Mesendoderm (in vitro differentiated cells): Measurements from ENCODE around the gene THOP1.

Experiments used
- DNase-seq: peaks from one replicate; pipeline ENCODE4 v3.0.0; 2013
- H2AK5ac ChIP-seq: 2 replicates; pipeline ENCODE4 v1.6.1; 2013; ENCODE audit warnings: low read length, inconsistent platforms
- H2BK120ac ChIP-seq: 2 replicates; pipeline ENCODE4 v1.6.1; 2013; ENCODE audit warnings: low read depth, mild to moderate bottlenecking, low read length, moderate library complexity, mixed read lengths
- H2BK15ac ChIP-seq: replicated peaks from 2 replicates; pipeline ENCODE4 v1.6.1; 2013; ENCODE audit warnings: low read depth, mild to moderate bottlenecking, moderate library complexity
- H2BK5ac ChIP-seq: 2 replicates; pipeline ENCODE4 v1.6.1; 2013; ENCODE audit warnings: low read length, inconsistent platforms
- H3K18ac ChIP-seq: 2 replicates; pipeline ENCODE4 v1.6.1; 2013; ENCODE audit warnings: mild to moderate bottlenecking, low read length, mixed read lengths
- H3K23ac ChIP-seq: one replicate; pipeline ENCODE4 v1.6.1; 2013; ENCODE audit warnings: low read length
- H3K27ac ChIP-seq: 2 replicates; pipeline ENCODE4 v1.5.1; 2013; ENCODE audit warnings: low read depth, mild to moderate bottlenecking, inconsistent platforms, low read length, moderate library complexity
- H3K27me3 ChIP-seq: 2 replicates; pipeline ENCODE4 v1.6.1; 2013; ENCODE audit warnings: low read length, control low read depth, mild to moderate bottlenecking, inconsistent platforms; ENCODE audit not compliant: insufficient read depth, poor library complexity
- H3K36me3 ChIP-seq: 2 replicates; pipeline ENCODE4 v1.6.1; 2013; ENCODE audit warnings: low read length, inconsistent platforms; ENCODE audit not compliant: control insufficient read depth, insufficient read depth
- H3K4ac ChIP-seq: one replicate; pipeline ENCODE4 v1.6.1; 2013; ENCODE audit warnings: low read depth, mild to moderate bottlenecking, low read length, moderate library complexity
- H3K4me1 ChIP-seq: 2 replicates; pipeline ENCODE4 v1.6.1; 2013; ENCODE audit warnings: low read depth, low read length, inconsistent platforms; ENCODE audit not compliant: control insufficient read depth
- H3K4me2 ChIP-seq: 2 replicates; pipeline ENCODE4 v1.6.1; 2013; ENCODE audit warnings: low read length
- H3K4me3 ChIP-seq: 2 replicates; pipeline ENCODE4 v1.5.1; 2013; ENCODE audit warnings: mild to moderate bottlenecking, low read length
- H3K56ac ChIP-seq: one replicate; pipeline ENCODE4 v1.6.1; 2013; ENCODE audit warnings: low read length
- H3K79me1 ChIP-seq: 2 replicates; pipeline ENCODE4 v1.6.1; 2013; ENCODE audit warnings: low read length, inconsistent platforms
- H3K79me2 ChIP-seq: 2 replicates; pipeline ENCODE4 v1.6.1; 2013; ENCODE audit warnings: mild to moderate bottlenecking, low read length; ENCODE audit not compliant: control insufficient read depth, insufficient read depth
- H3K9ac ChIP-seq: 2 replicates; pipeline ENCODE4 v1.6.1; 2013; ENCODE audit warnings: low read length, inconsistent platforms
- H4K5ac ChIP-seq: one replicate; pipeline ENCODE4 v1.6.1; 2013; ENCODE audit warnings: low read length
- H4K8ac ChIP-seq: one replicate; pipeline ENCODE4 v1.6.1; 2013; ENCODE audit warnings: low read depth, mild to moderate bottlenecking, control low read depth, low read length, moderate library complexity
- WGBS: extraction: QIAGEN DNeasy Blood & Tissue Kit; methylation state at CpG from one replicate; pipeline ENCODE4 v1.1.7; 2013; ENCODE audit warnings: low lambda C conversion rate, missing lambda C conversion rate; ENCODE audit not compliant: insufficient coverage; ENCODE audit errors: extremely low coverage; 5-methylcytosine and 5-hydroxymethylcytosine counted together

Gene THOP1

GRCh38 chr19:2782936-2783780 lies 2.1 kb upstream of the THOP1 start, which contains the start of gene SGTA:
SGTA (minus strand) TSS chr19:2783273; CDS start chr19:2769068, 14,205 bp downstream.
- no CpG with 5 or more reads among the region's 68 CpGs for WGBS
- peak within 1 kb of the TSS; percentile 94 for H3K56ac ChIP-seq

GRCh38 chr19:2783781-2784145 lies 1.5 kb upstream of the THOP1 start:
- Histone ChIP-seq H4K8ac (no peak overlapping the region), H3K23ac (no peak overlapping the region), H2AK5ac (no peak overlapping the region), H3K4me2 (no peak overlapping the region), H3K56ac (peak overlapping the region; percentile 3), H3K4me3 (no peak overlapping the region), H3K18ac (no peak overlapping the region), H3K36me3 (no peaks in the 10 kb centered on the region), H4K5ac (peak overlapping the region; percentile 8), H3K4ac (no peak overlapping the region), H3K27ac (no peak overlapping the region), H2BK120ac (no peak overlapping the region), H3K27me3 (no peaks in the 10 kb centered on the region), H3K79me2 (peaks cover 68% of the 10 kb centered on the region), H2BK5ac (no peak overlapping the region), H3K4me1 (peaks cover 2% of the 10 kb centered on the region), H3K9ac (peak overlapping the region; percentile 0), H3K79me1 (peaks cover 10% of the 10 kb centered on the region), H2BK15ac (no peak overlapping the region)
- DNase-seq, result no peak
- no CpG with 5 or more reads among the region's 7 CpGs for WGBS

More at GRCh38 chr19:2782936-2783780, 2.1 kb upstream of the THOP1 start, which contains the start of gene SGTA:
- Histone ChIP-seq H3K36me3 (no peaks in the 10 kb centered on the region), H3K4ac (peak within 1 kb of the TSS; percentile 72), H4K8ac (no peak within 1 kb of the TSS), H2BK120ac (no peak within 1 kb of the TSS), H3K4me1 (peaks cover 2% of the 10 kb centered on the region), H3K4me2 (peak within 1 kb of the TSS; percentile 64), H3K18ac (peak within 1 kb of the TSS; percentile 77), H2BK5ac (no peak within 1 kb of the TSS), H3K23ac (no peak within 1 kb of the TSS), H2BK15ac (no peak within 1 kb of the TSS), H3K79me2 (peaks cover 72% of the 10 kb centered on the region), H3K9ac (peak within 1 kb of the TSS; percentile 84), H3K27me3 (no peaks in the 10 kb centered on the region), H3K4me3 (peak within 1 kb of the TSS; percentile 86), H2AK5ac (no peak within 1 kb of the TSS), H3K79me1 (peaks cover 9% of the 10 kb centered on the region), H4K5ac (peak within 1 kb of the TSS; percentile 8), H3K27ac (no peak within 1 kb of the TSS)
- peak; percentile 100 for DNase-seq

- Histone ChIP-seq H3K4me1 (no peaks in the 10 kb centered on the region), H3K4me3 (no peak overlapping the region), H2AK5ac (no peak overlapping the region), H2BK5ac (no peak overlapping the region), H4K8ac (no peak overlapping the region), H4K5ac (no peak overlapping the region), H3K9ac (no peak overlapping the region), H3K79me2 (peaks cover 38% of the 10 kb centered on the region), H3K23ac (no peak overlapping the region), H3K4ac (no peak overlapping the region), H2BK15ac (no peak overlapping the region), H3K18ac (no peak overlapping the region), H3K36me3 (peaks cover 4% of the 10 kb centered on the region), H2BK120ac (no peak overlapping the region), H3K27me3 (no peaks in the 10 kb centered on the region), H3K27ac (no peak overlapping the region), H3K79me1 (peaks cover 16% of the 10 kb centered on the region), H3K4me2 (no peak overlapping the region), H3K56ac (no peak overlapping the region)
- DNase-seq, result no peak
- WGBS, result no CpG with 5 or more reads among the region's 8 CpGs
Observed at GRCh38 chr19:2787115-2787514, 1.8 kb downstream of the THOP1 start.

- no peak overlapping the region for H2BK120ac ChIP-seq
- H3K4ac ChIP-seq, result no peak overlapping the region
- no peaks in the 10 kb centered on the region for H3K4me1 ChIP-seq
- H3K79me2 ChIP-seq, result peaks cover 29% of the 10 kb centered on the region
- H4K8ac ChIP-seq, result no peak overlapping the region
- H2BK5ac ChIP-seq, result no peak overlapping the region
- no peak overlapping the region for H3K27ac ChIP-seq
- peaks cover 16% of the 10 kb centered on the region for H3K79me1 ChIP-seq
- H3K23ac ChIP-seq, result no peak overlapping the region
- no peak overlapping the region for H2AK5ac ChIP-seq
- no peak overlapping the region for H3K56ac ChIP-seq
- H3K27me3 ChIP-seq, result no peaks in the 10 kb centered on the region
- H4K5ac ChIP-seq, result no peak overlapping the region
- H3K4me3 ChIP-seq, result no peak overlapping the region
- no peak for DNase-seq
- no peak overlapping the region for H3K4me2 ChIP-seq
- H3K18ac ChIP-seq, result no peak overlapping the region
- H2BK15ac ChIP-seq, result no peak overlapping the region
- H3K36me3 ChIP-seq, result peaks cover 4% of the 10 kb centered on the region
- WGBS, result no CpG with 5 or more reads among the region's 5 CpGs
- no peak overlapping the region for H3K9ac ChIP-seq
Observed at GRCh38 chr19:2788237-2788636, 2.9 kb downstream of the THOP1 start.

GRCh38 chr19:2790194-2790556 lies 4.9 kb downstream of the THOP1 start:
- no peak overlapping the region for H4K5ac ChIP-seq
- H3K27ac ChIP-seq, result no peak overlapping the region
- peaks cover 16% of the 10 kb centered on the region for H3K79me1 ChIP-seq
- H3K4me2 ChIP-seq, result no peak overlapping the region
- H3K4me1 ChIP-seq, result no peaks in the 10 kb centered on the region
- no peak overlapping the region for H3K9ac ChIP-seq
- no peak overlapping the region for H3K18ac ChIP-seq
- peaks cover 11% of the 10 kb centered on the region for H3K36me3 ChIP-seq
- no peak overlapping the region for H2BK120ac ChIP-seq
- no peaks in the 10 kb centered on the region for H3K27me3 ChIP-seq
- no peak overlapping the region for H2BK15ac ChIP-seq
- H3K79me2 ChIP-seq, result peaks cover 29% of the 10 kb centered on the region
- DNase-seq, result no peak
- H3K56ac ChIP-seq, result no peak overlapping the region
- WGBS, result no CpG with 5 or more reads among the region's 14 CpGs
- no peak overlapping the region for H4K8ac ChIP-seq
- no peak overlapping the region for H3K4me3 ChIP-seq
- H3K23ac ChIP-seq, result no peak overlapping the region
- H2AK5ac ChIP-seq, result no peak overlapping the region
- H3K4ac ChIP-seq, result no peak overlapping the region
- H2BK5ac ChIP-seq, result no peak overlapping the region
